H1 (cell line): Measurements from ENCODE around the gene KIF13A. TPM values are rescaled to one million over a fixed set of nuclear protein-coding genes. Genes with fewer than 3 reads are reported as not detected.

Source experiments
- ASH2L ChIP-seq: fragments of 200-600, 300-600 bp; sonication (generic); IDR thresholded peaks from one replicate; pipeline ENCODE4 v1.7.1; 2017; ENCODE audit warnings: low read length
- CBX8 ChIP-seq: fragments of 300-800, 300-1000 bp; sonication (generic); IDR thresholded peaks from 2 replicates; pipeline ENCODE4 v1.7.1; 2016; ENCODE audit warnings: low read depth, low read length, borderline replicate concordance
- CTBP2 ChIP-seq: IDR thresholded peaks from 2 replicates; pipeline ENCODE4 v1.7.0; 2011; ENCODE audit warnings: borderline replicate concordance, mild to moderate bottlenecking, moderate library complexity, mixed read lengths, low read length; ENCODE audit not compliant: insufficient read depth, insufficient read length
- EGR1 ChIP-seq: IDR thresholded peaks from 2 replicates; pipeline ENCODE4 v1.6.1; 2011; ENCODE audit warnings: low read depth, low read length, borderline replicate concordance
- polyA plus RNA-seq, 7 experiments: library from polyadenylated mRNA; depleted of rRNA in 3 of 7; stranded (reverse) in 5 of 7; unstranded in 2 of 7; fragments of >200 nt in 5 of 7; fragments of 200-250 nt in 2 of 7; gene quantifications; 1 replicate in 5 of 7; 2 replicates in 1 of 7; 4 replicates in 1 of 7; pipeline versions ENCODE4 v1.2.1 to v1.2.3, GENCODE V29; 2011 to 2013; ENCODE audit warnings: missing spikeins in 2 of 7, mixed read lengths in 2 of 7
- total RNA-seq: library from RNA; stranded (reverse); fragmentation: NEBNext Ultra II Directional; extraction: Animal tissue kit (Norgen Biotek cat#: 25700); gene quantifications from 2 replicates; pipeline ENCODE4 v1.2.1, GENCODE V29; 2021

Gene KIF13A
- total and polyA plus RNA-seq, 2 of the 8 experiments (the other 6 are each of a cell fraction or from before 2014, with no cell fraction given): 14.7 to 40.8 TPM

DNA sequence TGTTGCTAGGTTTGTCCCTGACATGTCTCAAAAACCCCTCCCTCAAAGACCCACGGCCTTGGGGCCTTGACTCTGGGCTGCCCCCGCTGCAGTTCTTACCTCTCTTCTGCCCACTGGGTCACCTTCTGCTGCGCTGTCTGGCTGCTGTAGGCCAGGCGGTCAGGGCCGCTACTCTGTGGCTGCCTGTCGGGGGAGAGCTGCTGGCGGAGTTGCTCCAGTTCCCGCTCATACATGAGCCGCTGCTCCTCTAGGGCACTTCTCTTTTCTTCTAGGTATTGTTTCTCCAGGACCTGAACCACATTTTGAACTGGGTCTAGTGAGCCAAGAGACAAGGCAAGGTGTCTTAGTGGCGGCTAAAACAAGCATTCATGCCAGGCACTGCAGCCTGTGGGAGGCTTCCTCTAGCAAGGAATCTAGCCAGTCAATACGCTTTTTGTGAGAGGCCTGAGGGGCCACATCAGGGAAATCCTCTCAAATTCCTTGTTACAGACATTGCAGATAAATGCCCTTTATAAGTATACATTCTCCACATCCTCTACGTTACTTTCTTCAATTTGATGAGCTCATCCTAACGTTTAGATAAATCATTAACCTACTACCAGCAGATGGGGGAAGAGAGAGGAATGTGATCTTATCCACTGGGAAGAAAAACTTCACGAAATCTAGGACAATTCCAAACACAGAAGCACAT lies 170.4 kb downstream of the KIF13A start (continued):
- TF ChIP-seq CTBP2: no peak
- TF ChIP-seq ASH2L: no peak
- no peak for TF ChIP-seq EGR1
- TF ChIP-seq CBX8: no peak
